Activated CD4-positive, alpha-beta T cell treated with anti-CD3 and anti-CD28 coated beads, Interleukin-2, amount 50 U/mL, for 1 hour (primary cell): Measurements from ENCODE around the gene DMXL1.
A peak's percentile ranks its signal among the peaks of the same experiment; 100 is the strongest.

Experiments used
- DNase-seq: peaks from one replicate; pipeline ENCODE4 v3.0.0-alpha.2; 2020

The DMXL1 gene

DNA sequence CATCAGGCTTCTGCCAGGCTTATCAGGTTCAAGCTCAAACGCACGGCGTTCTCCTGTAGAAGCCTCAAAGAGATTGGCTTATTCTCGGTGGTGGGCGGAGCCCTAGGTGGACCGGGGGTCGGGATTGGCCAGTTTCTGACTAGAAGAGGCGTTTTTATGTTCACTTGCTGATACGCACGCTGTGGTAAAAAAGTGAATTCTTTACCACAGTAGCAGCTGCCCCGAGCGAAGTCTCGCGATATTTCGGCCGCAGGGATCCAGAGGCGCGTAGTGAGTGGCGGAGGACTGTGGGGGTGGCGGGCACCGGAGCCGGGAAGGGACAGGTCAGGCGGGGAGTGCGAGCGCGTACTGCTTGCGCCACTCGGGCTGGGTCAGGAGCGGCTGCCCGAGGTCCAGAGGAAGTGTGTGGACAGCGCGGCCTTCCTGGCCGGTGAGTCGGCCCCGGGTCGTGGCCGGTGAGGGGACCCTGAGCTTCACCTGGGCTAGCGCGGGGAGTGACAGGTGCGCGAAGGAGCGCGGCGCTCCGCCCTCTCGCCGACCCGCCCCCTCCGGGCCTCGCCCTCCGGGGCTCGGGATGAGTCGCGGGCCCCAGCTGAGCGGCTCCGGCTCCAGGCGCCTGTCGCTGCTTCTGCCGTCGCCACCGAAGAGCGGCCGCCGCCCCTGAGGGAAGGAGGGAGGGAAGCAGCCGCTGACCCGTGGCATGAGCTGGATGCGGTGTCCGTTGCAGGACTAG is at the start of gene DMXL1:
TSS of gene DMXL1 (plus strand) at position 260 of the 733 bp plus-strand sequence. CDS start 483 bp downstream, outside the sequence.
- DNase-seq, result peak; percentile 98

DNA sequence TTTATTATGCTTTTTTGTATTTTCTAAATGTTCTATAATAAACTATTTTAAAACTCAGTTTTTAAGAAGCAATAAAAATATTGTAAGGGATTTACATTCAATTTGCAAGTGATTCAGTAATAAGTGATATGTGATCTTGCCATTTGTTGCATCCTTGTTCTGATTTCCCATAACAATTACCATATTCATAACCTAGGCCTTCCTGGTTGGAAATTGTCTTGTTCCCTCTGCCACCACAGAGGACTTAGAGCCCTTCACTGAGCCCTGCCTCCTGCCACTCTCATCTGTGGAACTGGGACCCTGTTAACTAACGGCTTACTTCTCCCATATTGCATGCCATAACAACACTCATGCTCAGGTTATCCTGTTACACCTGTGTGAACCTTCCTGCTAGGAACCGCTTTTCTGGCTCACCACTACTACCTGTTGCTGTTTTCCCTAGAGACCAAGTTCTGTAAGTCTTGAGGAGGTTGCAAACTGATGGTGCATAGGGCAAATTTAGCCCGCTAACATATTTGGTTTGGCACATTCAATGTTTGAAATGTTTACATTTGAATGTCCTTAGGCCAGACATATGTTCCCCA is 49.6 kb upstream of the DMXL1 start:
- no peak for DNase-seq

- no peak for DNase-seq
These were observed 48.7 kb upstream of the DMXL1 start for GRCh38 chr5:119022017-119022745.

DNA sequence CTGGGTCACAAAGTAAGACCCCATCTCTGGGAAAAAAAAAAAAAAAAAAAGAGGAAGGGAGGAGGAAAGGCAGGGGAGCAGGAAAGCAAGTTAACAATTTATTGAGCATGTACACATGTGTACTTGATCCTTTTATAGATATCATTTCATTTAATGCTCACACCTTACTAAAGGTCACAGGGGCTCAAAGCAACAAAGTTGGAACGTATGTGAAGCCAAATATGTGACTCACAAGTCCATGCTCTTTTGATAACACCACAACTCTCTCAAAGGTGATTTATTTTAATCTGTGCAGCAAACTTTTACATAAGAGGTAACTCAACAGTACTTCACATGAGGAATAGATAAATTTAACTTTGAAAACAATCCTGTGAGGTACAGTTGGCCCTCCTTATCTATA is 48.1 kb upstream of the DMXL1 start:
- DNase-seq, result no peak

DNA sequence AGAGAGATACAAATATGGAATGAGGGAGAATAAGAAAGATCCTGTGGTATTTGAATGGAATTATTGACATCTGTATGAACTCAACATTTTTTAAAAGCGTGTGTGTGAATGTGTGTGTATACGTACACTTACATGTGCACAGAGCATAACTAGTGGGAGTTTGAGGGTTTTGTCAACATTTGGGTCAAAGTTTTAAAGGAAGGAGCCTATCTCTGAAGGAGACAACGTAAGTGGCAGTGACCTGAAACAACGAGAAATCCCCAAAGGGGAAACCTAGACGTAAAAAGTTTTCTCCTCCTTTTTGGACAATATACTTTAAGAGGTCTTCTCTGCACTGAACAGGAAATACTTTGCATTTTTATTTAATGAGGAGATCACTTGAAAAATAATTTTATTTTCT is 42.3 kb upstream of the DMXL1 start:
- DNase-seq, result no peak

DNA sequence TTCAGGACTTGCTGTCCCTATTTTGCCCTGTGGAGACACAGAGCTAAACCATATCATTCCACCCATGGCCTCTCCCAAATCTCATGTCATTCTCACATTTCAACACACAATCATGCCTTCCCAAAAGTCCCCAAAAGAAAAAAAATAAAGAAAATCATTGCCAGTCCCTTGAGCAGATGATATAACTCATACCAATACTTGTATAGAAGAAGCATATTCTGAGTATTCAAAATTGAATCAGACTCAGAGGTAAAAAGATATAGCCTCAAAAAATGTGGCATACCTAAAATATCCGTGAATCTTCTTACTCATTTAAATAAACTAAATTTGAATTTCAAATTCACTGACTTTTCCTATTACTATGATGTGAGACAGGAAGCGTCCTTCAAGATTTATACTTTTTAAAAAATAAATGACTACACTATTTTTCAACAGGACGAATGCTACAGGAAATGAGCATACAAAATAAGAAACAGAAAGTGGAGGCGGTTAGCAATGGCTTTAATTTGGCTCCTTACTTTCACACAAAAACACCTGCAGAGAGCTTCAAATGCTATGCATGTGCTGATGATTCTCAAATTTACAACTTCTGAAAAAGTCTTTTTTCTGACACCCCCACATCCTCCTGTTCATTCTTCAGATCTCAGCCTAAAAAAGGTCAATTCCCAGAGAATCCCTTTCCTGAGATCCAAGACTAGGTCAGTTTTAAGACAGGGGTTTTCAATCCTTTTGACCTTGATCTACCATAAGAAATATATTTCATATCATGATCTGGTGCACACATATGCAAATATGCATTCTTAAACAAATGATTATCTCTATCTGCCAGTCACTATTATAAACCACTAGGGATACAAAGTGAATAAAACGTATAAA is 39.6 kb upstream of the DMXL1 start:
- no peak for DNase-seq

GRCh38 chr5:119031905-119032304 is 39.0 kb upstream of the DMXL1 start:
- DNase-seq, result no peak

DNA sequence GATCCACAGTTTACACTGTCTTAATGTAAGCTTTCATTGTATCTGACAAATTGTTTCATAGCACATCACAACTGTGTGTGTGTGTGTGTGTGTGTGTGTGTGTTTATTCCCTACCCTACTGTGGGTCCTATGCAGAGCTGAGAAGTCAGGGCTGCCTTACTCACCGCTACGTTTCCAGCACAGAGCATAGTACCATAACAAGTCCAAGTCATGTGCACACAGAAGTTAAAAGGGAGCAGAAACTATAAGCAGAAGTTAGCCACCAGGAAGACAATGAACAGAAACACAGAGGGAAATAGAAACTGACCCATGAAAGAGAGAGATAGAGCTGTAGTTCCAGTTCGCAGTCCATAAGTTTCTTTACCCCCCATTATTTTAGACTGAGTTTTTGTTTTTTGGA is 38.2 kb upstream of the DMXL1 start:
- DNase-seq, result no peak

- no peak for DNase-seq
These were observed 37.8 kb upstream of the DMXL1 start for GRCh38 chr5:119033135-119033534.

DNA sequence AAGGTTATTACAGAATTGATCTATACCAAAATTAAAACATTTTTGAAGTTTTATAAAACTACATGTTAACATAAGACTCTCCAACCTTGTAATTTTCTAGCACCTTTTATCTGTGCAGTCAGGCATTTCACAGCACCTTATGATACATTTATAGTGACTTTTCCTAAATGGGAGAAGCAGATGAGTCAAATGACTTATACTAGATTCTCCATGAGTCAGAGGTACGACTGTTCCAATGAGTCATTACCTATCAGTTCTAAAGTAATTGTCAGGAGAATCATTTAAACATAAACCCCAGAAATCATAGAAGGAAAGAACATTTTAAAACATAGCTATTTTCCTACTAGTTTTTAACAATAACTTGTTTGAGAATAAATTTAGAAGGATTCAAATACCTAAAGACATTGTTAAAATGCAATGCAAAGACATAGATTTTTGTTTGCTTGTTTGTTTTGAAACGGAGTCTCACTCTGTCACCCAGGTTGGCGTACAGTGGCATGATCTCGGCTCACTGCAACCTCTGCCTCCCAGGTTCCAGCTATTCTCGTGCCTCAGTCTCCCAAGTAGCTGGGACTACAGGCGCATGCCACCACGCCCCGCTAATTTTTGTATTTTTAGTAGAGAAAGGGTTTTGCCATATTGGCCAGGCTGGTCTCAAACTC is 34.7 kb upstream of the DMXL1 start:
- no peak for DNase-seq

- no peak for DNase-seq
These were observed 33.2 kb upstream of the DMXL1 start for GRCh38 chr5:119037496-119038215.

DNA sequence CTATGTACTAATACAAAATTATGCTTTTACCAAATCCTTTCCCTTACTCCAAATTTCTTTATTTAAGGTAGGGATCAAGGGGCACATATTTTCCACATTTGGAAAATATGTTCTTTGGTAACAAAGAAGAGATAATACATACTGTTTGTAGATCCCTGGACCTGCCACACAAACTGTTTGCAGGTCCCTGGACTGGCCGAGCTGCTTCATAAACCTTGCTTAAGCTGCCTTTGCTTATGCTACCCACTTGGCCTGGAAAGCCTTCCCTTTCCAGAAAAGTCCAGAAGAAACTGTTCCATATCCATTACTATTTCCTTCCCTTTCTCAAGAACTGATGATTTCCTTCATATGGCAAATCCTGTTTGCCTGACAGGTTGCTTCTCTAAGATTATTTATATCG is 22.6 kb upstream of the DMXL1 start:
- DNase-seq, result no peak

- no peak for DNase-seq
These were observed 20.9 kb upstream of the DMXL1 start for GRCh38 chr5:119049824-119050449.

- no peak for DNase-seq
These were observed 16.8 kb upstream of the DMXL1 start for GRCh38 chr5:119054101-119054500.

DNA sequence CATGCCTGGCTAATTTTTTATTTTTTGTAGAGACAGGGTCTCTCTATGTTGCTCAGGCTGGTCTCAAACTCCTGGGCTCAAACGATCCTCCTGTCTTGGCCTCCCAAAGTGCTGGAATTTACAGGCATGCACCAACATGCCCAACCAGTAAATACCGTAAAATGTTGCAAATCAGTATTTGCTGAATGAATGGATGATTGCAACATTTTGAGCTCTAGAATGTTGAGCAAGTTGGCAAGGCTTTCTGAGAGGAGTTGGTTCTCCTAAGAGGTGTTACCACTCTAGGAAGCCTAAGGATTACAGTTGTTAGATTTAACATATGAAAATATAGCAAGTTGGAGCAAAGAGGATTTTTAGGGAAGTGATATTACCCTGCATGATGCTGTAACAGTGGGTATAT is 15.6 kb upstream of the DMXL1 start:
- no peak for DNase-seq

- no peak for DNase-seq
These were observed 11.8 kb upstream of the DMXL1 start for GRCh38 chr5:119058979-119059529.

GRCh38 chr5:119059740-119060255 is 11.1 kb upstream of the DMXL1 start:
- DNase-seq, result no peak

GRCh38 chr5:119063579-119064379 is 7.1 kb upstream of the DMXL1 start:
- DNase-seq, result no peak

DNA sequence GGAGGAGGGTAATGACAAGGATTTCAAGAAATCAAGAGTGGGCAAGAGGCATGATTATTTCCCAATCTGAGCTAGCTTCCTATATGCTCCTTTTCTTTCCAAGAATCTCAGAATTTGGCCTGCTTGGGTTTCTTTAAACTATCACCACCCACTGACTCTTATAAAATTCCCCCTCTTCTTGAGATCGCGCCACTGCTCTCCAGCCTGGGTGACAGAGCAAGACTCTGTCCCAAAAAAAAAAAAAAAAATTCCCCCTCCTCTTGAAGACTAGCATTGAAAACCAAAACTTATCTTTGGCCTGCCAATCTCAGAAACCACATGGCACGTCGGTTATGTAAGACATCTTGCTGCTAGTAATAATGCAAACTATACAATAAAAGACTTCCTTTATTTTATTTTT is 3.4 kb upstream of the DMXL1 start:
- DNase-seq, result no peak

DNA sequence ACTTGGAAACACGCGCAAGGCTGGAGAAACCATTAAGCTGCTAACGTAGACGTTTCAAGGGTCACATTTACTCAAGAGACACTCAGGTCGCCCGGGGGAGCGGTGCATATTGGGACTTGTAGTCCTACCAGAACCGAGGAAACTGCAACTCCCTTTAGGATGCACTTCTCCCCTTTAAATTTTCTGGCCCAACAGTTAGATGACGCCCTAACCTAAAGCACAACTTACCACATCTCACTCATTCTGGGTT is 384 bp upstream of the DMXL1 start:
- DNase-seq, result no peak
